Stomach (tissue), 4 donors: Measurements from ENCODE around the gene TRAF3.

Experiments used
- CTCF ChIP-seq, 7 experiments: fragments of 450-650 bp in 4 of 7; fragments of 200-600 bp in 3 of 7; sonication (generic) in 3 of 7; IDR thresholded peaks; one replicate each; pipeline ENCODE4 v1.5.1; 2016 to 2019; ENCODE audit warnings: antibody characterized with exemption in 7 of 7, control low read depth in 2 of 7, mild to moderate bottlenecking in 1 of 7
- EP300 ChIP-seq: sonication (generic); formaldehyde crosslinking; IDR thresholded peaks from one replicate; pipeline ENCODE4 v1.6.1; 2017; ENCODE audit warnings: antibody characterized with exemption
- POLR2A ChIP-seq, 4 donors: fragments of 450-650 bp; IDR thresholded peaks; one replicate each; pipeline ENCODE4 v1.6.1; 2016; ENCODE audit warnings: antibody characterized with exemption in 4 of 4, control low read depth in 2 of 4, mild to moderate bottlenecking in 1 of 4, moderate library complexity in 1 of 4
- POLR2AphosphoS5 ChIP-seq, 3 donors: sonication (generic); formaldehyde crosslinking; IDR thresholded peaks; one replicate each; pipeline ENCODE4 v1.6.1; 2016; ENCODE audit warnings: antibody characterized with exemption in 3 of 3

GRCh38 chr14:102729825-102730224, 47.4 kb upstream of the TRAF3 start:
- no peak for TF ChIP-seq POLR2AphosphoS5 (IDR thresholded peaks at IDR 0.05)
- no peak for TF ChIP-seq CTCF (IDR thresholded peaks at IDR 0.05)
- no peak for TF ChIP-seq POLR2A (IDR thresholded peaks at IDR 0.05)
- TF ChIP-seq EP300, result no peak
